Ovary (tissue), 9 donors: ENCODE data around the gene CEACAM21. TPM values are rescaled to one million over a fixed set of nuclear protein-coding genes. Genes with fewer than 3 reads are reported as not detected.

Experiments
- DNase-seq, 5 donors: peaks; one replicate each; pipeline ENCODE4 v3.0.0-alpha.2; 2019 to 2020
- H3K27ac ChIP-seq, 2 donors: fragments of 200-600 bp; one replicate each; pipeline versions ENCODE4 v1.5.1 to v1.8.0; 2019 to 2022
- H3K27me3 ChIP-seq: fragments of 200-600 bp; one replicate; pipeline ENCODE4 v1.8.0; 2022
- H3K36me3 ChIP-seq: fragments of 200-600 bp; sonication (generic); one replicate; pipeline ENCODE4 v1.5.1; 2019
- H3K4me1 ChIP-seq: one replicate; pipeline ENCODE4 v1.8.1; 2013; ENCODE audit warnings: mild to moderate bottlenecking, moderate library complexity; ENCODE audit not compliant: insufficient read depth
- H3K4me3 ChIP-seq: fragments of 200-600 bp; sonication (generic); one replicate; pipeline ENCODE4 v1.5.1; 2017
- H3K9me3 ChIP-seq, 2 donors: fragments of 200-600 bp in 1 of 2; sonication (generic) in 1 of 2; one replicate each; pipeline versions ENCODE4 v1.5.1 to v1.8.1; 2013 to 2019; ENCODE audit warnings: mild to moderate bottlenecking in 1 of 2, moderate library complexity in 1 of 2
- CTCF ChIP-seq, 3 donors: fragments of 450-650 bp in 2 of 3; fragments of 200-600 bp in 1 of 3; IDR thresholded peaks; one replicate each; pipeline versions ENCODE4 v1.5.1 to v1.8.0; 2016 to 2022; ENCODE audit warnings: antibody characterized with exemption in 3 of 3, mild to moderate bottlenecking in 1 of 3
- EP300 ChIP-seq: sonication (generic); formaldehyde crosslinking; IDR thresholded peaks from one replicate; pipeline ENCODE4 v1.6.1; 2017; ENCODE audit warnings: antibody characterized with exemption
- POLR2A ChIP-seq: fragments of 450-650 bp; IDR thresholded peaks from one replicate; pipeline ENCODE4 v1.6.1; 2017; ENCODE audit warnings: antibody characterized with exemption, mild to moderate bottlenecking, moderate library complexity
- WGBS, 3 donors: extraction: QIAGEN DNeasy Blood & Tissue Kit in 1 of 3; methylation state at CpG; one replicate each; pipeline versions ENCODE4 v1.1.5 to v1.1.7; 2013 to 2017; 5-methylcytosine and 5-hydroxymethylcytosine counted together
- intact Hi-C, 4 donors: fragments of 100-400 bp; cut with DNase I; formaldehyde crosslinking; loops; one replicate each; pipeline versions ENCODE4 v1.11.0 to v1.15.1; 2022 to 2023
- polyA plus RNA-seq, 2 donors: library from polyadenylated mRNA; stranded (reverse); fragments of 200-250 nt in 1 of 2; fragments of 350-450 nt in 1 of 2; fragmentation: Illumina TruSeq in 1 of 2; extraction: RNeasy Lipid Tissue Mini Kit (QIAGEN cat#74804) in 1 of 2; gene quantifications; one replicate each; pipeline ENCODE4 v1.2.3, GENCODE V29; 2013 to 2014
- total RNA-seq, 7 donors: library from RNA; depleted of rRNA in 2 of 7; stranded (reverse); fragments of >200 nt in 2 of 7; fragmentation: NEBNext Ultra II Directional in 3 of 7; extraction: Animal tissue kit (Norgen Biotek cat#: 25700) in 3 of 7; gene quantifications; one replicate each; pipeline versions ENCODE4 v1.1.0 to v1.2.4, GENCODE V29; 2016 to 2023
- donor health status: DM: no; HTN: no; CAD: no; lungs with moderate emphysema.
- donor health status: DM: no; HTN: no; CAD: no.
- donor health status: Bipolar disorder and iron deficiency.
- donor health status: DM: yes; HTN: yes; CAD: no.
- donor health status: DM: no; HTN: no; CAD: no.
- donor health status: DM: yes; HTN: yes; CAD: no.

The CEACAM21 gene
- total and polyA plus RNA-seq, 9 donors: 0.25 to 11.4 (median 1.5) TPM; not detected in 2

GRCh38 chr19:41546386-41546789 is 29.6 kb upstream of the CEACAM21 start:
- Histone ChIP-seq H3K27me3 (no peaks in the 10 kb centered on the region), H3K27ac (no peak overlapping the region), H3K4me3 (no peak overlapping the region), H3K4me1 (no peaks in the 10 kb centered on the region), H3K9me3 (no peaks in the 10 kb centered on the region), H3K36me3 (no peaks in the 10 kb centered on the region)
- WGBS, 3 donors: 41 to 53% (median 47%) methylated on average over 6 of the region's 6 CpGs
- DNase-seq: no peak
- intact Hi-C loops: no loop called here
- no peak for TF ChIP-seq POLR2A
- TF ChIP-seq EP300: no peak
- TF ChIP-seq CTCF (IDR thresholded peaks at IDR 0.05): no peak

- no peak for DNase-seq
- Histone ChIP-seq H3K27ac (no peak overlapping the region), H3K36me3 (no peaks in the 10 kb centered on the region), H3K9me3 (no peaks in the 10 kb centered on the region), H3K4me1 (no peaks in the 10 kb centered on the region), H3K4me3 (no peak overlapping the region), H3K27me3 (no peaks in the 10 kb centered on the region)
- intact Hi-C loops: no loop called here
- no peak for TF ChIP-seq CTCF (IDR thresholded peaks at IDR 0.05)
- TF ChIP-seq POLR2A: no peak
- TF ChIP-seq EP300: no peak
- WGBS, 3 donors: 58 to 62% (median 59%) methylated on average over 4 of the region's 4 CpGs
These were observed 29.0 kb upstream of the CEACAM21 start for GRCh38 chr19:41546961-41547360.

- intact Hi-C loops: no loop called here
- H3K4me1 ChIP-seq: no peaks in the 10 kb centered on the region
- H3K36me3 ChIP-seq: no peaks in the 10 kb centered on the region
- WGBS, 3 donors: 34 to 52% (median 36%) methylated on average over 2 of the region's 2 CpGs
- no peak overlapping the region for H3K4me3 ChIP-seq
- no peaks in the 10 kb centered on the region for H3K9me3 ChIP-seq
- no peak for DNase-seq
- no peaks in the 10 kb centered on the region for H3K27me3 ChIP-seq
- no peak overlapping the region for H3K27ac ChIP-seq
- TF ChIP-seq CTCF (IDR thresholded peaks at IDR 0.05): no peak
- TF ChIP-seq POLR2A: no peak
- TF ChIP-seq EP300: no peak
These were observed 28.4 kb upstream of the CEACAM21 start for GRCh38 chr19:41547569-41547968.

- Histone ChIP-seq H3K4me1 (no peaks in the 10 kb centered on the region), H3K4me3 (no peak overlapping the region), H3K36me3 (no peaks in the 10 kb centered on the region), H3K27me3 (no peaks in the 10 kb centered on the region), H3K9me3 (no peaks in the 10 kb centered on the region), H3K27ac (no peak overlapping the region)
- TF ChIP-seq POLR2A: no peak
- no peak for TF ChIP-seq EP300
- no peak for TF ChIP-seq CTCF (IDR thresholded peaks at IDR 0.05)
- WGBS, 3 donors: 46 to 49% (median 47%) methylated on average over 4 of the region's 4 CpGs
- DNase-seq: no peak
- intact Hi-C loops: no loop called here
These were observed 27.9 kb upstream of the CEACAM21 start for GRCh38 chr19:41548047-41548446.
